Erythroblast (primary cell): ENCODE results near the gene DNAJC8.

Experiments
- GATA1 ChIP-seq: IDR thresholded peaks from 2 replicates; pipeline ENCODE4 v1.6.1; 2011; ENCODE audit warnings: low read depth, mild to moderate bottlenecking, control low read depth, low read length, moderate library complexity
- POLR2A ChIP-seq: IDR thresholded peaks from 2 replicates; pipeline ENCODE4 v1.6.1; 2011; ENCODE audit warnings: mild to moderate bottlenecking, low read length

- TF ChIP-seq POLR2A, result peak; percentile 92
- no peak for TF ChIP-seq GATA1
Measured at GRCh38 chr1:28232558-28233263, at the start of gene DNAJC8.
